ENCODE measurements around the gene NFX1.

NFX1 gene

GRCh38 chr9:33260372-33260771 lies 29.9 kb upstream of the NFX1 start:
- peaks cover 84% of the 10 kb centered on the region for H3K79me2 ChIP-seq (ENCODE audit: insufficient read depth, low read length)

DNA sequence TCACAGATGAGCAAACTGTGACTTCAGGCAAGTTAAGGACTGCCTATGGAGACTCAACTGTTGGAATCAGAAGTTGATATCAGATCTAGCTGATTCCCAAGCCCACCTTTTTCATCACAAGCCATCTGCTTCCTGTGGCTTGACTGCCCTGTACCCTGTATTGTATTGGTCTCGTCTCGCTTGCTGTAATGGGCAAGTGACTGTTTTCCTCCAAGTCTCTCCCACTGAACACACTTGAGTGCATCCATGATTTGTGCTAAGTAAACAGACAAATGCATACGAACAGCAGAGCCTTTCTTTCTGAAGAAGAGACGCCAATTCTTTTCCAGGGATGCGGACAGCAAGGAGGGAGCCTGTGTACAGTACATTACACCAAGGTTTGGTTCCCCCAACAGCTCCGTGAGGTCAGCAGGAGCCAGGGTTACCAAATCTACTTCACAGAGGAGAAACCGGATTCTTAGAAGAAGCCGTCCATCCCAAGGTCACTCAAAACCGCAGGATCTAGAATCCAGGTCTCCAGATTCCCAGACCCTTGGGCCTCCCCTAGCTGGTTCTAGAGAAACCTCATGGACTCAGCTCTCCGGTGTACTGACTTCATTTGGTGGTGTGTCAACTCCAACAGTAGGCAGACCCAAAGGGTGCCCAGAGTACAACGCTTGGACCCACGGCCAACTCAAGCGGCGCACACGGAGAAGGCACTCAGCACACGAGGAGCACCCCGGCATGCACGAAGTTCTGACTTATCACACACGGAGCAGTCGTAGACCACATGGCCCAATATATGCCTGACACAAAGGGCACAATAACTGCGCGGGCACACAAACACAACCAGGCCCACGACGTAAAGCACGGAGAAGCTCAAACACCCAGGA lies 26.9 kb upstream of the NFX1 start:
- Histone ChIP-seq H3K4me2 (ENCODE audit: low read depth, low read length, poor library complexity, severe bottlenecking) (peak overlapping the region; percentile 84), H3F3A (ENCODE audit: low read depth) (no peaks in the 10 kb centered on the region), H3K9me3 (ENCODE audit: insufficient read depth, low read depth, low read length) (no peaks in the 10 kb centered on the region), H3K36me3 (ENCODE audit: insufficient read depth, low read length) (peaks cover 34% of the 10 kb centered on the region), H4K20me1 (ENCODE audit: insufficient read depth, low read length, poor library complexity, severe bottlenecking) (peaks cover 41% of the 10 kb centered on the region), H3K4me3 (ENCODE audit: low read length, poor library complexity, severe bottlenecking) (peak overlapping the region; percentile 90), H3K79me2 (ENCODE audit: insufficient read depth, low read length) (peaks cover 96% of the 10 kb centered on the region), H3K9me2 (replicated peaks; ENCODE audit: low read depth, low read length) (no peaks in the 10 kb centered on the region), H3K9ac (ENCODE audit: low read depth, low read length, poor library complexity, severe bottlenecking) (peak overlapping the region; percentile 92), H3K4me1 (ENCODE audit: insufficient read depth, low read length, poor library complexity, severe bottlenecking) (peaks cover 64% of the 10 kb centered on the region), H3K27me3 (ENCODE audit: insufficient read depth, low read length, poor library complexity, severe bottlenecking) (peaks cover 8% of the 10 kb centered on the region), H2AFZ (ENCODE audit: low read length) (peak overlapping the region; percentile 78)
- TF ChIP-seq EZH2phosphoT487 (IDR thresholded peaks at IDR 0.05; ENCODE audit: borderline replicate concordance) = no peak
- TF ChIP-seq, protein P1, sequence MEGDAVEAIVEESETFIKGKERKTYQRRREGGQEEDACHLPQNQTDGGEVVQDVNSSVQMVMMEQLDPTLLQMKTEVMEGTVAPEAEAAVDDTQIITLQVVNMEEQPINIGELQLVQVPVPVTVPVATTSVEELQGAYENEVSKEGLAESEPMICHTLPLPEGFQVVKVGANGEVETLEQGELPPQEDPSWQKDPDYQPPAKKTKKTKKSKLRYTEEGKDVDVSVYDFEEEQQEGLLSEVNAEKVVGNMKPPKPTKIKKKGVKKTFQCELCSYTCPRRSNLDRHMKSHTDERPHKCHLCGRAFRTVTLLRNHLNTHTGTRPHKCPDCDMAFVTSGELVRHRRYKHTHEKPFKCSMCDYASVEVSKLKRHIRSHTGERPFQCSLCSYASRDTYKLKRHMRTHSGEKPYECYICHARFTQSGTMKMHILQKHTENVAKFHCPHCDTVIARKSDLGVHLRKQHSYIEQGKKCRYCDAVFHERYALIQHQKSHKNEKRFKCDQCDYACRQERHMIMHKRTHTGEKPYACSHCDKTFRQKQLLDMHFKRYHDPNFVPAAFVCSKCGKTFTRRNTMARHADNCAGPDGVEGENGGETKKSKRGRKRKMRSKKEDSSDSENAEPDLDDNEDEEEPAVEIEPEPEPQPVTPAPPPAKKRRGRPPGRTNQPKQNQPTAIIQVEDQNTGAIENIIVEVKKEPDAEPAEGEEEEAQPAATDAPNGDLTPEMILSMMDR (conservative IDR thresholded peaks at IDR 0.05; ENCODE audit: low read length) = no peak

More at GRCh38 chr9:33260372-33260771, 29.9 kb upstream of the NFX1 start:
- Histone ChIP-seq H3K4me3 (ENCODE audit: low read length, poor library complexity, severe bottlenecking) (no peak overlapping the region), H3K9ac (ENCODE audit: low read depth, low read length, poor library complexity, severe bottlenecking) (no peak overlapping the region), H3K9me2 (replicated peaks; ENCODE audit: low read depth, low read length) (no peaks in the 10 kb centered on the region), H4K20me1 (ENCODE audit: insufficient read depth, low read length, poor library complexity, severe bottlenecking) (peaks cover 52% of the 10 kb centered on the region), H3K9me3 (ENCODE audit: insufficient read depth, low read depth, low read length) (no peaks in the 10 kb centered on the region), H2AFZ (ENCODE audit: low read length) (no peak overlapping the region), H3K4me2 (ENCODE audit: low read depth, low read length, poor library complexity, severe bottlenecking) (peak overlapping the region; percentile 84), H3K4me1 (ENCODE audit: insufficient read depth, low read length, poor library complexity, severe bottlenecking) (peaks cover 46% of the 10 kb centered on the region), H3K36me3 (ENCODE audit: insufficient read depth, low read length) (peaks cover 61% of the 10 kb centered on the region), H3F3A (ENCODE audit: low read depth) (no peaks in the 10 kb centered on the region), H3K27me3 (ENCODE audit: insufficient read depth, low read length, poor library complexity, severe bottlenecking) (peaks cover 8% of the 10 kb centered on the region)
- no peak for TF ChIP-seq EZH2phosphoT487 (IDR thresholded peaks at IDR 0.05; ENCODE audit: borderline replicate concordance)
- TF ChIP-seq, protein P1 (conservative IDR thresholded peaks at IDR 0.05; ENCODE audit: low read length) = no peak

- Histone ChIP-seq H3K9ac (ENCODE audit: low read depth, low read length, poor library complexity, severe bottlenecking) (peak overlapping the region; percentile 92), H3K27me3 (ENCODE audit: insufficient read depth, low read length, poor library complexity, severe bottlenecking) (peaks cover 8% of the 10 kb centered on the region), H3K9me3 (ENCODE audit: insufficient read depth, low read depth, low read length) (no peaks in the 10 kb centered on the region), H3K9me2 (replicated peaks; ENCODE audit: low read depth, low read length) (no peaks in the 10 kb centered on the region), H3K36me3 (ENCODE audit: insufficient read depth, low read length) (peaks cover 29% of the 10 kb centered on the region), H3K4me1 (ENCODE audit: insufficient read depth, low read length, poor library complexity, severe bottlenecking) (peaks cover 60% of the 10 kb centered on the region), H4K20me1 (ENCODE audit: insufficient read depth, low read length, poor library complexity, severe bottlenecking) (peaks cover 38% of the 10 kb centered on the region), H3K4me2 (ENCODE audit: low read depth, low read length, poor library complexity, severe bottlenecking) (peak overlapping the region; percentile 84), H3K4me3 (ENCODE audit: low read length, poor library complexity, severe bottlenecking) (peak overlapping the region; percentile 90), H2AFZ (ENCODE audit: low read length) (peak overlapping the region; percentile 78), H3K79me2 (ENCODE audit: insufficient read depth, low read length) (peaks cover 89% of the 10 kb centered on the region), H3F3A (ENCODE audit: low read depth) (no peaks in the 10 kb centered on the region)
- TF ChIP-seq, protein P1 (conservative IDR thresholded peaks at IDR 0.05; ENCODE audit: low read length) = no peak
- TF ChIP-seq EZH2phosphoT487 (IDR thresholded peaks at IDR 0.05; ENCODE audit: borderline replicate concordance) = no peak
Observed at GRCh38 chr9:33264003-33264472, 26.3 kb upstream of the NFX1 start.
